Tibial nerve (tissue), 4 donors: ENCODE data around the gene GNG14.

Source experiments
- EP300 ChIP-seq, 2 donors: sonication (generic); formaldehyde crosslinking; IDR thresholded peaks; one replicate each; pipeline ENCODE4 v1.6.1; 2017; ENCODE audit warnings: antibody characterized with exemption in 2 of 2, mild to moderate bottlenecking in 1 of 2
- POLR2A ChIP-seq, 2 donors: fragments of 450-650 bp; IDR thresholded peaks; one replicate each; pipeline ENCODE4 v1.6.1; 2017; ENCODE audit warnings: antibody characterized with exemption in 2 of 2, mild to moderate bottlenecking in 2 of 2, moderate library complexity in 2 of 2
- TF ChIP-seq, protein P1 (sequence below), 5 experiments: fragments of 200-600 bp in 3 of 5; fragments of 450-650 bp in 2 of 5; sonication (generic) in 3 of 5; IDR thresholded peaks; one replicate each; pipeline ENCODE4 v1.5.1; 2016 to 2019; ENCODE audit warnings: antibody characterized with exemption in 5 of 5, mild to moderate bottlenecking in 3 of 5, moderate library complexity in 2 of 5

DNA sequence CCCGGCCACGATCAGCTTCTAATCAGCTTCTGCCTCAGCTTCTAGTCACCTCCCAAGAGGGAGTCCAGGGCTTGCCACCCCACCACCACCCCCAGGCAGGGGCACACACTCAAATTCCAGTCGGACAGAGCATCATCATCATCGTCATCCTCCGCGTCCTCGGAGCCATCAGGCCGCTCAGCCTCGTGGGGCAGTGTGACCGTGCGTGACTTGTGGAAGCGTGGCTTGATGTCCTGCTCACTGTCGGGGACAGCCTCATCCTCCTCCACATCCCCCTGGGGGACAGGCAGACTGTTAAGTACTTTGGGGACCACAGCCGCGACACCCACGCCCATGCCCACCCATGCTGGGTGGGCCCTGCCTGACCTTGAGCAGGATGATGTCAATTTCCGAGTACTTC, 23.4 kb downstream of the GNG14 start:
- TF ChIP-seq, protein P1, sequence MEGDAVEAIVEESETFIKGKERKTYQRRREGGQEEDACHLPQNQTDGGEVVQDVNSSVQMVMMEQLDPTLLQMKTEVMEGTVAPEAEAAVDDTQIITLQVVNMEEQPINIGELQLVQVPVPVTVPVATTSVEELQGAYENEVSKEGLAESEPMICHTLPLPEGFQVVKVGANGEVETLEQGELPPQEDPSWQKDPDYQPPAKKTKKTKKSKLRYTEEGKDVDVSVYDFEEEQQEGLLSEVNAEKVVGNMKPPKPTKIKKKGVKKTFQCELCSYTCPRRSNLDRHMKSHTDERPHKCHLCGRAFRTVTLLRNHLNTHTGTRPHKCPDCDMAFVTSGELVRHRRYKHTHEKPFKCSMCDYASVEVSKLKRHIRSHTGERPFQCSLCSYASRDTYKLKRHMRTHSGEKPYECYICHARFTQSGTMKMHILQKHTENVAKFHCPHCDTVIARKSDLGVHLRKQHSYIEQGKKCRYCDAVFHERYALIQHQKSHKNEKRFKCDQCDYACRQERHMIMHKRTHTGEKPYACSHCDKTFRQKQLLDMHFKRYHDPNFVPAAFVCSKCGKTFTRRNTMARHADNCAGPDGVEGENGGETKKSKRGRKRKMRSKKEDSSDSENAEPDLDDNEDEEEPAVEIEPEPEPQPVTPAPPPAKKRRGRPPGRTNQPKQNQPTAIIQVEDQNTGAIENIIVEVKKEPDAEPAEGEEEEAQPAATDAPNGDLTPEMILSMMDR (IDR thresholded peaks at IDR 0.05): no peak
- TF ChIP-seq POLR2A (IDR thresholded peaks at IDR 0.05) (no peak), EP300 (IDR thresholded peaks at IDR 0.05) (no peak)
